ENCODE results near the gene BLOC1S4.

DNA sequence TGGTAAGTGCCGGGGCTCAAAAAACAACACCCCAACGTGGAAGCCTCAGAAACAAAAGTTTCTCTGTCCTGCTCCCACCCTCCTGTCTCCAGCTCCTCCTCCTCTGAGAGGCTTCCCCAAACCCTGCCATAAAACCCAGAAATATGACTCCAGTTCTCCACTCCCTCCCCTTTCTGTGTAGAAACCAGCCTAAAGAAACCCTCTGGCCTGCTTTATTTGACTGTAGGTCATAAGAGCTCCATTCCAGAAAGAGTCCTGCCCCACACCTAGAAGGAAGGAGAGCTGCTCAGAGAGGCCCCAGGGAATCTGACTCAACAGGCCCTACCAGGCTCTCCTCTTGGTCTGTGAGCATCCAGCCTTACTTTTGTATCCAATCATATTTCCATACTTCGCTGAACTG is 23.2 kb upstream of the BLOC1S4 start:
- TF ChIP-seq CTCF (IDR thresholded peaks at IDR 0.05) (no peak), POLR2A (IDR thresholded peaks at IDR 0.05) (no peak)
